ENCODE measurements around the gene SYTL3.

GRCh38 chr6:158648682-158649131, 1.1 kb upstream of the SYTL3 start:
- TF ChIP-seq POLR2A (IDR thresholded peaks at IDR 0.05) (no peak), POLR2AphosphoS5 (IDR thresholded peaks at IDR 0.05) (no peak), CTCF (IDR thresholded peaks at IDR 0.05) (no peak), EP300 (IDR thresholded peaks at IDR 0.05) (no peak)

All from suprapubic skin (tissue), 4 donors.